Kidney (tissue), 14 donors: Measurements from ENCODE around the gene PCF11. TPM values are rescaled to one million over a fixed set of nuclear protein-coding genes. Genes with fewer than 3 reads are reported as not detected.

Experiments
- DNase-seq, 5 donors: peaks; one replicate each; pipeline ENCODE4 v3.0.0-alpha.2; 2013 to 2020
- FAIRE-seq: peaks from 2 replicates; lab custom pipeline; 2012; peaks lifted over from hg19 to GRCh38; lab: Jason Lieb, UNC
- H3K27ac ChIP-seq, 2 donors: one replicate each; pipeline ENCODE4 v1.7.0; 2013; ENCODE audit warnings: low read depth in 2 of 2, low read length in 2 of 2, inconsistent platforms in 1 of 2
- H3K27me3 ChIP-seq: one replicate; pipeline ENCODE4 v1.7.1; 2013; ENCODE audit warnings: low read length, inconsistent platforms; ENCODE audit not compliant: control insufficient read depth, insufficient read depth
- H3K36me3 ChIP-seq, 3 donors: one replicate each; pipeline versions ENCODE4 v1.7.0 to v1.7.1; 2013; ENCODE audit warnings: low read length in 3 of 3, control low read depth in 1 of 3, inconsistent platforms in 1 of 3; ENCODE audit not compliant: insufficient read depth in 3 of 3, control insufficient read depth in 2 of 3
- H3K4me1 ChIP-seq, 3 donors: one replicate each; pipeline versions ENCODE4 v1.7.0 to v1.7.1; 2013; ENCODE audit warnings: low read length in 3 of 3, inconsistent platforms in 1 of 3, low read depth in 1 of 3; ENCODE audit not compliant: control insufficient read depth in 2 of 3, insufficient read depth in 2 of 3
- H3K4me3 ChIP-seq, 3 donors: one replicate each; pipeline versions ENCODE4 v1.7.0 to v1.8.1; 2013; ENCODE audit warnings: low read length in 3 of 3, control low read depth in 1 of 3, inconsistent platforms in 1 of 3
- H3K9ac ChIP-seq, 3 donors: one replicate each; pipeline versions ENCODE4 v1.7.0 to v1.7.1; 2013; ENCODE audit warnings: low read length in 3 of 3, control low read depth in 1 of 3, inconsistent platforms in 1 of 3
- H3K9me3 ChIP-seq, 3 donors: one replicate each; pipeline versions ENCODE4 v1.7.0 to v1.7.1; 2013; ENCODE audit warnings: low read length in 3 of 3, control low read depth in 1 of 3, inconsistent platforms in 1 of 3; ENCODE audit not compliant: control insufficient read depth in 2 of 3, insufficient read depth in 1 of 3
- intact Hi-C: fragments of 100-400 bp; cut with DNase I; formaldehyde crosslinking; loops from one replicate; pipeline ENCODE4 v1.11.1; 2022
- polyA plus RNA-seq: library from polyadenylated mRNA; stranded (reverse); fragments of 350-450 nt; fragmentation: Illumina TruSeq; extraction: RNeasy Lipid Tissue Mini Kit (QIAGEN cat#74804); gene quantifications from one replicate; pipeline ENCODE4 v1.2.3, GENCODE V29; 2014; ENCODE audit warnings: low read depth, low replicate concordance; ENCODE audit not compliant: insufficient read depth
- total RNA-seq: library from RNA; stranded (reverse); fragmentation: NEBNext Ultra II Directional; extraction: Animal tissue kit (Norgen Biotek cat#: 25700); gene quantifications from one replicate; pipeline ENCODE4 v1.2.1, GENCODE V29; 2021
- TF ChIP-seq, protein P1 (sequence below): IDR thresholded peaks from 3 replicates; pipeline ENCODE4 v1.5.1; 2012; ENCODE audit warnings: mild to moderate bottlenecking, moderate library complexity, borderline replicate concordance; ENCODE audit not compliant: insufficient read depth; ENCODE audit errors: extremely low read depth
- donor health status: control.
- donor health status: control.
- donor health status: control.
- donor health status: control.
- donor health status: control.
- donor health status: DM: yes; HTN: yes; CAD: no.
- donor health status: Normal renal cell carcinoma (clear cell type).

PCF11 gene
- total and polyA plus RNA-seq, 2 donors from 2014 or later, result 19.3 to 61.2 TPM

DNA sequence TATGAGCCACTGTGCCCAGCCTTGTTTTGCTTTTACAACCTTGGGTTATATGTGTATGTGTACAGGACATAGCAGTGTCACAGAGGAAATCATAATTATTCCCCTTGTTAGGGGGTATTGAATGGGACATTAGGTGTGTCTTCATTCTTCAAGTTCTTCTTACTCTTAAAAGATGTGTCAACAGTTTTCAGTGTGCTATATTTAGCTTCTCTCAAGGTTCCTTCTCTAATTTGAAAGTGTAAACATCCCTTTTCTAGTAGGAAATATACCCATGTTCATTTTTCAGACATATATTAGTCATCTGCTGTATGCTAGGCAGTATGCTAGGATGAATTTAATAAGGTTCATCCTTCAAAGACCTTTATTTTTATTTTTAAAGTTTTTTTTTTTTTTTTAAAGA, 17.1 kb downstream of the PCF11 start:
- no peak for FAIRE-seq
- DNase-seq, result no peak
- Histone ChIP-seq H3K9me3 (no peaks in the 10 kb centered on the region), H3K9ac (no peak overlapping the region), H3K36me3 (peaks cover 6 to 27% (median 12%) of the 10 kb centered on the region in 3 donors), H3K4me1 (peaks cover 0 to 23% (median 13%) of the 10 kb centered on the region in 3 donors), H3K27me3 (no peaks in the 10 kb centered on the region), H3K4me3 (no peak overlapping the region), H3K27ac (no peak overlapping the region)
- intact Hi-C loops, result no loop called here
- TF ChIP-seq, protein P1, sequence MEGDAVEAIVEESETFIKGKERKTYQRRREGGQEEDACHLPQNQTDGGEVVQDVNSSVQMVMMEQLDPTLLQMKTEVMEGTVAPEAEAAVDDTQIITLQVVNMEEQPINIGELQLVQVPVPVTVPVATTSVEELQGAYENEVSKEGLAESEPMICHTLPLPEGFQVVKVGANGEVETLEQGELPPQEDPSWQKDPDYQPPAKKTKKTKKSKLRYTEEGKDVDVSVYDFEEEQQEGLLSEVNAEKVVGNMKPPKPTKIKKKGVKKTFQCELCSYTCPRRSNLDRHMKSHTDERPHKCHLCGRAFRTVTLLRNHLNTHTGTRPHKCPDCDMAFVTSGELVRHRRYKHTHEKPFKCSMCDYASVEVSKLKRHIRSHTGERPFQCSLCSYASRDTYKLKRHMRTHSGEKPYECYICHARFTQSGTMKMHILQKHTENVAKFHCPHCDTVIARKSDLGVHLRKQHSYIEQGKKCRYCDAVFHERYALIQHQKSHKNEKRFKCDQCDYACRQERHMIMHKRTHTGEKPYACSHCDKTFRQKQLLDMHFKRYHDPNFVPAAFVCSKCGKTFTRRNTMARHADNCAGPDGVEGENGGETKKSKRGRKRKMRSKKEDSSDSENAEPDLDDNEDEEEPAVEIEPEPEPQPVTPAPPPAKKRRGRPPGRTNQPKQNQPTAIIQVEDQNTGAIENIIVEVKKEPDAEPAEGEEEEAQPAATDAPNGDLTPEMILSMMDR, result no peak

- Histone ChIP-seq H3K4me1 (peaks cover 0 to 10% (median 6%) of the 10 kb centered on the region in 3 donors), H3K36me3 (peaks cover 4 to 26% (median 12%) of the 10 kb centered on the region in 3 donors), H3K9me3 (no peaks in the 10 kb centered on the region), H3K27me3 (no peaks in the 10 kb centered on the region), H3K9ac (no peak overlapping the region), H3K4me3 (no peak overlapping the region), H3K27ac (no peak overlapping the region)
- no peak for DNase-seq
- TF ChIP-seq, protein P1, result no peak
- no peak for FAIRE-seq
- intact Hi-C loops, result no loop called here
Observed at GRCh38 chr11:83175815-83176214, 18.9 kb downstream of the PCF11 start.

- intact Hi-C loops, result no loop called here
- no peaks in the 10 kb centered on the region for H3K9me3 ChIP-seq
- H3K36me3 ChIP-seq, result peaks cover 16 to 57% (median 28%) of the 10 kb centered on the region in 3 donors
- no peak overlapping the region for H3K27ac ChIP-seq
- H3K4me1 ChIP-seq, result no peaks in the 10 kb centered on the region
- no peak for DNase-seq
- no peak overlapping the region for H3K9ac ChIP-seq
- no peak overlapping the region for H3K4me3 ChIP-seq
- no peaks in the 10 kb centered on the region for H3K27me3 ChIP-seq
- no peak for FAIRE-seq
- TF ChIP-seq, protein P1, result no peak
Observed at GRCh38 chr11:83181815-83182214, 24.9 kb downstream of the PCF11 start.

- TF ChIP-seq, protein P1, result no peak
- Histone ChIP-seq H3K36me3 (peaks cover 12 to 35% (median 19%) of the 10 kb centered on the region in 3 donors), H3K4me3 (no peak overlapping the region), H3K9ac (no peak overlapping the region), H3K27ac (no peak overlapping the region), H3K27me3 (no peaks in the 10 kb centered on the region), H3K9me3 (no peaks in the 10 kb centered on the region), H3K4me1 (no peaks in the 10 kb centered on the region)
- DNase-seq (no peak), FAIRE-seq (no peak)
- intact Hi-C loops, result no loop called here
Observed at GRCh38 chr11:83185767-83186166, 28.8 kb downstream of the PCF11 start.
